SK-N-SH (cell line): Measurements from ENCODE around the gene DNAH6. TPM values are rescaled to one million over a fixed set of nuclear protein-coding genes. Genes with fewer than 3 reads are reported as not detected.

Experiments
- CTCF ChIA-PET: fragments of 300-600, 350-600 bp; formaldehyde crosslinking; extraction: SDS; loops from one replicate; lab custom pipeline; 2021; lab: Yijun Ruan, JAX
- POLR2A ChIA-PET: fragments of 350-600 bp; sonication (Branson Sonifier 250); formaldehyde crosslinking; extraction: SDS; loops from one replicate; lab custom pipeline; 2020; ENCODE audit warnings: antibody characterized with exemption, inconsistent platforms; lab: Yijun Ruan, JAX
- DNase-seq: peaks from one replicate; pipeline ENCODE4 v3.0.0; 2012
- H2AFZ ChIP-seq: fragments of 200-600 bp; sonication (generic); 2 replicates; pipeline ENCODE4 v1.8.1; 2016; ENCODE audit warnings: antibody characterized with exemption, mild to moderate bottlenecking, low read depth
- H3F3A ChIP-seq: fragments of 200-600 bp; sonication (generic); replicated peaks from 2 replicates; pipeline ENCODE3; 2016; ENCODE audit warnings: antibody characterized with exemption, mild to moderate bottlenecking; ENCODE audit not compliant: insufficient read depth
- H3K27ac ChIP-seq, 2 experiments: fragments of 200-500 bp in 1 of 2; fragments of 200-600 bp in 1 of 2; sonication (Bioruptor generic) in 1 of 2; sonication (generic), shearing (Covaris generic) in 1 of 2; 2 replicates each; pipeline versions ENCODE4 v1.5.1 to v1.6.1; 2014 to 2016; ENCODE audit warnings: low read depth in 2 of 2, inconsistent platforms in 1 of 2, low read length in 1 of 2, mild to moderate bottlenecking in 1 of 2, mixed read lengths in 1 of 2
- H3K27me3 ChIP-seq: fragments of 200-600 bp; sonication (generic), shearing (Covaris generic); 2 replicates; pipeline ENCODE4 v1.6.1; 2016; ENCODE audit warnings: mixed run types; ENCODE audit not compliant: insufficient read depth
- H3K36me3 ChIP-seq, 2 experiments: fragments of 200-500 bp in 1 of 2; fragments of 200-600 bp in 1 of 2; sonication (Bioruptor generic) in 1 of 2; sonication (generic) in 1 of 2; replicated peaks in 1 of 2; 2 replicates each; pipeline versions ENCODE3 to v1.5.1; 2014 to 2016; ENCODE audit warnings: low read length in 1 of 2, mild to moderate bottlenecking in 1 of 2; ENCODE audit not compliant: insufficient read depth in 2 of 2, control insufficient read depth in 1 of 2
- H3K4me1 ChIP-seq, 2 experiments: fragments of 200-500 bp in 1 of 2; fragments of 200-600 bp in 1 of 2; sonication (Bioruptor generic) in 1 of 2; sonication (generic), shearing (Covaris generic) in 1 of 2; 2 replicates each; pipeline versions ENCODE4 v1.5.1 to v1.6.1; 2014 to 2016; ENCODE audit warnings: low read depth in 1 of 2, low read length in 1 of 2, mixed run types in 1 of 2; ENCODE audit not compliant: insufficient read depth in 2 of 2, control insufficient read depth in 1 of 2
- H3K4me2 ChIP-seq: fragments of 200-600 bp; sonication (generic), shearing (Covaris generic); 2 replicates; pipeline ENCODE4 v1.6.1; 2017; ENCODE audit warnings: mixed run types
- H3K4me3 ChIP-seq, 2 experiments: fragments of 200-500 bp in 1 of 2; fragments of 200-600 bp in 1 of 2; sonication (Bioruptor generic) in 1 of 2; sonication (generic), shearing (Covaris generic) in 1 of 2; 2 replicates each; pipeline versions ENCODE4 v1.5.1 to v1.8.1; 2014 to 2016; ENCODE audit warnings: low read depth in 2 of 2, inconsistent platforms in 1 of 2, low read length in 1 of 2, mild to moderate bottlenecking in 1 of 2, mixed read lengths in 1 of 2, moderate library complexity in 1 of 2
- H3K79me2 ChIP-seq: fragments of 200-600 bp; sonication (generic); 2 replicates; pipeline ENCODE4 v1.8.1; 2017; ENCODE audit warnings: mild to moderate bottlenecking; ENCODE audit not compliant: insufficient read depth
- H3K9ac ChIP-seq: fragments of 200-600 bp; sonication (generic); 2 replicates; pipeline ENCODE4 v1.6.1; 2017; ENCODE audit warnings: mixed run types
- H3K9me2 ChIP-seq: fragments of 200-600 bp; sonication (generic); 2 replicates; pipeline ENCODE4 v1.6.1; 2017; ENCODE audit warnings: mixed run types
- H3K9me3 ChIP-seq: fragments of 200-600 bp; sonication (generic); 2 replicates; pipeline ENCODE4 v1.6.1; 2017; ENCODE audit warnings: mixed run types, mild to moderate bottlenecking, moderate library complexity
- H4K20me1 ChIP-seq: fragments of 200-600 bp; sonication (generic); 2 replicates; pipeline ENCODE4 v1.6.1; 2017; ENCODE audit warnings: mild to moderate bottlenecking, mixed run types; ENCODE audit not compliant: insufficient read depth
- CHD2 ChIP-seq: fragments of 150-350 bp; IDR thresholded peaks from 2 replicates; pipeline ENCODE4 v1.6.1; 2018; ENCODE audit warnings: low read length; ENCODE audit not compliant: partially characterized antibody
- FOSL2 ChIP-seq: IDR thresholded peaks from 2 replicates; pipeline ENCODE4 v1.4.0; 2012; ENCODE audit warnings: low read depth, mild to moderate bottlenecking, moderate library complexity, borderline replicate concordance
- FOXJ3 ChIP-seq: sonication (generic); formaldehyde crosslinking; IDR thresholded peaks from 2 replicates; pipeline ENCODE4 v1.5.1; 2020; ENCODE audit warnings: mild to moderate bottlenecking, missing genetic modification reagents
- GABPA ChIP-seq: IDR thresholded peaks from 2 replicates; pipeline ENCODE4 v1.4.0; 2012; ENCODE audit warnings: low read depth, mild to moderate bottlenecking
- GATA2 ChIP-seq: sonication (generic); formaldehyde crosslinking; IDR thresholded peaks from 2 replicates; pipeline ENCODE4 v1.5.0; 2020; ENCODE audit warnings: mild to moderate bottlenecking, missing genetic modification reagents
- IRF3 ChIP-seq: fragments of 150-350 bp; IDR thresholded peaks from 2 replicates; pipeline ENCODE4 v1.6.1; 2016; ENCODE audit warnings: mild to moderate bottlenecking, low read depth, low read length
- MXI1 ChIP-seq: IDR thresholded peaks from 2 replicates; pipeline ENCODE4 v1.6.1; 2012; ENCODE audit warnings: mild to moderate bottlenecking, low read depth, low read length, improper control_type of control experiment
- PBX3 ChIP-seq: IDR thresholded peaks from 2 replicates; pipeline ENCODE4; 2012
- POLR2AphosphoS5 ChIP-seq: IDR thresholded peaks from 2 replicates; pipeline ENCODE4 v1.6.1; 2012; ENCODE audit warnings: low read depth, low read length
- RCOR1 ChIP-seq: fragments of 150-350 bp; IDR thresholded peaks from 2 replicates; pipeline ENCODE4 v1.6.1; 2017; ENCODE audit warnings: antibody characterized with exemption, low read length
- REST ChIP-seq: IDR thresholded peaks from 2 replicates; pipeline ENCODE4 v1.6.1; 2012; ENCODE audit warnings: mild to moderate bottlenecking, low read depth, low read length, moderate library complexity
- RXRA ChIP-seq: IDR thresholded peaks from 2 replicates; pipeline ENCODE4 v1.4.0; 2012; ENCODE audit warnings: low read depth, mild to moderate bottlenecking, borderline replicate concordance
- SIN3A ChIP-seq: IDR thresholded peaks from 2 replicates; pipeline ENCODE4 v1.6.1; 2012; ENCODE audit warnings: low read depth, mild to moderate bottlenecking, low read length, moderate library complexity, borderline replicate concordance
- SMC3 ChIP-seq: IDR thresholded peaks from 2 replicates; pipeline ENCODE4 v1.6.1; 2012; ENCODE audit warnings: low read depth, low read length, improper control_type of control experiment
- USF2 ChIP-seq: fragments of 150-350 bp; IDR thresholded peaks from 2 replicates; pipeline ENCODE4 v1.6.1; 2017; ENCODE audit warnings: antibody characterized with exemption, low read length, low read depth, borderline replicate concordance
- WGBS: methylation state at CpG from one replicate; pipeline ENCODE4 v1.1.6; 2017; ENCODE audit warnings: low lambda C conversion rate; 5-methylcytosine and 5-hydroxymethylcytosine counted together
- polyA plus RNA-seq, 3 experiments: library from polyadenylated mRNA; depleted of rRNA; stranded (reverse); fragments of >200 nt; gene quantifications; 2 replicates each; pipeline ENCODE4 v1.2.3, GENCODE V29; 2012

The DNAH6 gene
- polyA plus RNA-seq, 1 of the 3 experiments (the other 2 are of a cell fraction), result 0.03 TPM

GRCh38 chr2:84786601-84787000 lies 270.3 kb downstream of the DNAH6 start:
- Histone ChIP-seq H3K4me2 (no peak overlapping the region), H2AFZ (no peak overlapping the region), H3K36me3 (no peaks in the 10 kb centered on the region), H3F3A (no peaks in the 10 kb centered on the region), H3K9me2 (no peaks in the 10 kb centered on the region), H3K4me3 (no peak overlapping the region), H3K79me2 (no peaks in the 10 kb centered on the region), H3K27ac (no peak overlapping the region), H3K27me3 (no peaks in the 10 kb centered on the region), H3K9me3 (no peaks in the 10 kb centered on the region), H4K20me1 (no peaks in the 10 kb centered on the region), H3K4me1 (no peaks in the 10 kb centered on the region), H3K9ac (no peak overlapping the region)
- ChIA-PET POLR2A (interaction anchor here (0.7 kb wide), 1 partner anchor 24 kb away, joined by 3 read pairs; no protein-coding TSS in a partner anchor), CTCF (no interaction called here)
- no peak for DNase-seq
- TF ChIP-seq CHD2 (no peak), IRF3 (no peak), RXRA (no peak), FOXJ3 (CRISPR knock-in tag) (no peak), USF2 (no peak), FOSL2 (no peak), SMC3 (no peak), GABPA (no peak), RCOR1 (no peak), POLR2AphosphoS5 (no peak), GATA2 (CRISPR knock-in tag) (no peak), MXI1 (no peak)

- H3K9ac ChIP-seq, result no peak overlapping the region
- H3F3A ChIP-seq, result no peaks in the 10 kb centered on the region
- H3K4me1 ChIP-seq, result no peaks in the 10 kb centered on the region
- no peaks in the 10 kb centered on the region for H3K27me3 ChIP-seq
- WGBS, result 0% methylated on average over 1 of the region's 1 CpG
- no peaks in the 10 kb centered on the region for H4K20me1 ChIP-seq
- H3K27ac ChIP-seq, result no peak overlapping the region
- no peak overlapping the region for H3K4me2 ChIP-seq
- H3K9me3 ChIP-seq, result no peaks in the 10 kb centered on the region
- POLR2A ChIA-PET, result no interaction called here
- no peaks in the 10 kb centered on the region for H3K36me3 ChIP-seq
- TF ChIP-seq PBX3 (no peak), SIN3A (no peak), REST (no peak), RXRA (no peak)
- no peak for DNase-seq
- no peak overlapping the region for H3K4me3 ChIP-seq
- CTCF ChIA-PET, result interaction anchor here (0.6 kb wide), 1 partner anchor 378 kb away, joined by 3 read pairs; no protein-coding TSS in a partner anchor
- H3K9me2 ChIP-seq, result no peaks in the 10 kb centered on the region
- no peak overlapping the region for H2AFZ ChIP-seq
- no peaks in the 10 kb centered on the region for H3K79me2 ChIP-seq
Observed at GRCh38 chr2:84788027-84788426, 271.7 kb downstream of the DNAH6 start.
